LNCaP clone FGC (cell line): Measurements from ENCODE around the gene CRADD.

Source experiments
- DNase-seq: peaks from one replicate; pipeline ENCODE4 v3.0.0-alpha.2; 2011; ENCODE audit warnings: low read depth
- H3K4me3 ChIP-seq: 2 replicates; pipeline ENCODE4 v1.5.1; 2011; ENCODE audit warnings: mild to moderate bottlenecking, low read depth, low read length, control low read depth
- TF ChIP-seq, protein P1 (sequence below): IDR thresholded peaks from 2 replicates; pipeline ENCODE4 v1.5.1; 2012; ENCODE audit warnings: mild to moderate bottlenecking; ENCODE audit not compliant: control insufficient read depth, insufficient read depth; ENCODE audit errors: extremely low read depth

Gene CRADD

DNA sequence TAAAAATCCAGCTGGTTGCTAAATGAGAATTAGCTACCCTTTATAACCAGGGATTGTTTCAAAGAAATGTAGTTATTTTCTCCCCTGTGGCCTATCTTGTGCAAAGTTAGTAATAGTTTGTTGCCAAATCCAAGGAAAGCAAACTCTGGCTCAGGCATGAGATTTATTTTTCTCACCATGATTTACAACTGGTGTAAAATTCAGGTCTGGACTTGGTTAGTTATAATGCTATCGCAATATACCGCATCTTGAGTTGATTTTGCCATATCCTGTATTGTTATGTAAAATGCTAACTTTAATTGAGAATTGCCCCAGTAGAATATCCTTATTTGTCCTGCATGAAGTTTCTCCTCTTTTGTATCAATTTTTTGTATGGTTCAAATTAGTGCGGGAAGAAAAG lies 135.5 kb downstream of the CRADD start:
- H3K4me3 ChIP-seq, result no peak overlapping the region
- TF ChIP-seq, protein P1, sequence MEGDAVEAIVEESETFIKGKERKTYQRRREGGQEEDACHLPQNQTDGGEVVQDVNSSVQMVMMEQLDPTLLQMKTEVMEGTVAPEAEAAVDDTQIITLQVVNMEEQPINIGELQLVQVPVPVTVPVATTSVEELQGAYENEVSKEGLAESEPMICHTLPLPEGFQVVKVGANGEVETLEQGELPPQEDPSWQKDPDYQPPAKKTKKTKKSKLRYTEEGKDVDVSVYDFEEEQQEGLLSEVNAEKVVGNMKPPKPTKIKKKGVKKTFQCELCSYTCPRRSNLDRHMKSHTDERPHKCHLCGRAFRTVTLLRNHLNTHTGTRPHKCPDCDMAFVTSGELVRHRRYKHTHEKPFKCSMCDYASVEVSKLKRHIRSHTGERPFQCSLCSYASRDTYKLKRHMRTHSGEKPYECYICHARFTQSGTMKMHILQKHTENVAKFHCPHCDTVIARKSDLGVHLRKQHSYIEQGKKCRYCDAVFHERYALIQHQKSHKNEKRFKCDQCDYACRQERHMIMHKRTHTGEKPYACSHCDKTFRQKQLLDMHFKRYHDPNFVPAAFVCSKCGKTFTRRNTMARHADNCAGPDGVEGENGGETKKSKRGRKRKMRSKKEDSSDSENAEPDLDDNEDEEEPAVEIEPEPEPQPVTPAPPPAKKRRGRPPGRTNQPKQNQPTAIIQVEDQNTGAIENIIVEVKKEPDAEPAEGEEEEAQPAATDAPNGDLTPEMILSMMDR, result no peak
- no peak for DNase-seq

DNA sequence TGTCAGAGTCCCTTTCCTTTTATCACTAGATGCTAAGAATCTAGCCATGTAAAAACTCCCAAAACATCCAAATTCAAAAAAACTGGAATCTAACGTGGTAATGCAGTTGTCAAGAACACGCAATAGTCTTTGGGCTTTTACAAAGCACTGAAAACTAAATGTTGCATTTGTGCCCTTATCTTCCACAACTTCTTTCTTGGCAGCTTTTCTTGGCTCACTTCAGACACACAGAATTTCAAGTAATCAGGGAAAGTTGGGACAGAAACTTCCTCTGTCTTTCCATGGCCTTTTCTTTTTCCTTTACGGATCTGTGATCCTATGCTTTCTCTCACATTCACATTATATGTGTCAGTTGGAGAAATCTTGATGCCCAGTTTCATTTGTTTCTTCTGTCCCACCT lies 136.0 kb downstream of the CRADD start:
- no peak overlapping the region for H3K4me3 ChIP-seq
- TF ChIP-seq, protein P1, result no peak
- DNase-seq, result no peak

DNA sequence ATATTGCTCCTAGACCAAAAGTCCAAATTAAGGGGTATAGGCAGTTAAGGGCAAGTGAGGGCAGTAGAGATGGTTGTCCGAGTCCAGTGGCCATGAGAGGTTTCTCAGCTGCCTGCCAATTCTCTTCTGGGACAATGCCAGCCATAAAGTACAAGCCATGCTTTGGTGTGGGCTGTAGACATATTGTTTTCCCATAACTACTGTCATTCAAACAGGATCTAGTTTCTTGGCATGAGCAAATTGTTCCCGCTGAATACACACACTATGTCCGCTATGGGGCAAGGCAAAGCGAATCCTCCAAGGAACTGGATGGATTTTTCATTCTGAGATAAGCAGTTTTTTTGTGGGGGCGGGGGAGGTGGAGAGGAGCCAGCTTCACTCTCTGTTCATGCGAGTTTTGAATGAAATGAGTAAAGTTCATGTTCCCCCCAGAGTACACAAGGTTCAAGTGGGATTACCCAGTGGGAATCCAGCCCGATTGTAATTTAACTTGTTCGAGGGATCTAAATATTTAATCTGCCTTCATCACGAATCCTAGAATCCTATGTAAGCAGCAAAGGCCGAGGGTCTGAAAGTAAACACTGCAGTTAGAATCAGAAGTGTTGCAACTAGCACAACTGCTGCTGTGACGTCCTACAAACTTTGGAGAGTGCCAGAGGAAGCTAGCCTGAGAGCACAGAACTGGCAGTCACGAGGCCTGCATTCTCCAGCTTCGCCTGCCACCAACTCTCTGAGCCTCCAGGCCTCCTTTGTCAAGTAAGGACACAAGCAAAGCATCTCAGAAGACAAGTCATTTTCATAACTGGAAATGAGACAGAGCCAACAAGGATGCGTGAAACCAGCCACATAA lies 137.0 kb downstream of the CRADD start:
- no peak overlapping the region for H3K4me3 ChIP-seq
- TF ChIP-seq, protein P1, result no peak
- DNase-seq, result peak; percentile 100

DNA sequence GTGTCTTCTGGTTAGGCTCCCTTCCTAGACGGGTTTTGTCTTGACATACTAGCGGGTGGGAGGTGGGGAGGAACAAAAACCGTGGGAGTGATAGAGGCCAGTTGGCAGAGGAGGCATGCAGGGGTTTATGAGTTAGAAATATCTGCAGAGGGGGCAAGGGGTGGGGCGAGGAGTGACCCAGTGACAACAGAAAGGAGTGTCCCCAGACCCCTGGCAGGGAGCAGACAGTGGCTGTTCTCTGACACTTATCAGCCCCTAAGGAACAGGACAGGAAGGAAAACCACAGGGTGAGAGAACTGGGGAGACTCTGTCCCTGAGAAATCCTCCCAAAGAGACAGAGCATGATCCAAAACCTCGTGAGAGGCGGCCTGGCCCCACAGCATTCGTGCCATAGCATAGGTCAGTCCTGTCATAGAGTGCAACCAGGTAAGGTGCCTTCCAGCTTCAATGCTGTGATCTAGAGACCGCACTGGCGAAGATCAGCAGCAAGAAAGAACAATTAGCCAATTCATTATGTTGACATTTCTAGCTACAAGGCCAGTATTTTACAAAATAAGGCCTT lies 141.4 kb downstream of the CRADD start:
- no peak overlapping the region for H3K4me3 ChIP-seq
- TF ChIP-seq, protein P1, result no peak
- DNase-seq, result no peak

DNA sequence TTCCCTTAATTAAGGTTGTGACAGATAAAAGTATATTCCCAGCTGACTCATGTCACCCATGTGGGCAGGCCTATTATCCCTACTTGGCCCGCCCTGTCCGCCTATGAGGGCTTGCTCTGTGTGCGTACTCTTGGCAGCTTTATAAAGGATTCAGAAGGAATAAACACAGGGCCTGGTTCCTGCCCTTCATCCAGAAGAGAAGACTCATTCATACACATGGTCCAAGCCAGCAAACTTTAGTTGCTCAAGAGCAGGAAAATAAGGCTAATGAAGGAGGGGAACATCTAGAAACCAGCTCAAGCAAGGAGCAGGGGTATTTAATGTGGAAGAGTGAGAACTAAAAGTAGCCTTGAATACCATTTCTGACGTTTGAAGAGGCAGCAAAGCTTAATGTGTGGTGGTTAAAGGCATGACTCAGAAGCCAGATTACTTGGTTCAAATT lies 141.9 kb downstream of the CRADD start:
- DNase-seq, result no peak
- H3K4me3 ChIP-seq, result no peak overlapping the region
- TF ChIP-seq, protein P1, result no peak

DNA sequence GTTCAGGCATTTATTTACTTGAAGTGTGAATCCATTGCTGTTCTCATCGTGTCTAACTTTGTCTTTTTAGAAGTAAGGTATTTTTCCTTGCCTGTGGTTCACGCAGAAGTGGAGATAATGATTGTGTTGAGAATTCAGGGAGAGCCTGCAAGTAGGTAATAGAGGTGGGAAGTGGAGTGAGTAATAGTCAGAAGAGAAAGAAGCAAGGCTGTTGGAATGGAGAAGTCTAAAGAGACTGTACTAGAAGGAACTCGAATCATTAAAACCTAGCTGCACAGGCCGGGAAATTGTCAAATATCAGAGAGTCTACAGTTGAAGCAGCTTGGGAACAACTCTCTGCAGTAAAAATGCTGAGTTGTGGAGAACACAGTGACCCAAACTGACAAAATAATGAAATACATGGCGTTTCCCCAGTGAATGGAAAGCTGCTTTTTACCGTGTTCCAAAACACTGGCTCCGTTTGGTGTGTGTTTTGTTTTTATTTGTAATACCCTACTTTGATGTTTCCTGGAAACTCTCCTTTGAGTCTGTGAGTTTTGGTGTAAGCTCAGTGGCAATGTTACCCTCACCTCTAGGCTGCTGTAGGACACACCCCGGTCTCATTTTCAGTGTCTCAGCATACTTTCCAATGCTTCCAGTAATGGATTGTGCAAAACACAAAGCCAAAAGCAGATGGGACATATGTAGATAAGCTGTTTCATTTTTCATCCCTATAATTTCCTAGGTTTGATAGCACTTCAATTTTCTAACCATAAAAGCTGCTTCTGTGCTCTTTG lies 146.6 kb downstream of the CRADD start:
- DNase-seq, result no peak
- TF ChIP-seq, protein P1, result no peak
- H3K4me3 ChIP-seq, result no peak overlapping the region
